HEK293T (cell line): Measurements from ENCODE around the gene ACIN1.
"Not testable (repeated sequence)": the region's sequence is repeated elsewhere in the genome, so short reads cannot be mapped to it uniquely, and the experiment has no call there.

Experiments used
- CTCF ChIA-PET: fragments of 350-600 bp; formaldehyde crosslinking; extraction: SDS; loops from one replicate; lab custom pipeline; 2021; ENCODE audit warnings: antibody characterized with exemption, inconsistent platforms; lab: Yijun Ruan, JAX
- POLR2A ChIA-PET: fragments of 350-600 bp; formaldehyde crosslinking; extraction: SDS; loops from one replicate; lab custom pipeline; 2020; ENCODE audit warnings: antibody characterized with exemption, inconsistent platforms; lab: Yijun Ruan, JAX
- DNase-seq: peaks from one replicate; pipeline ENCODE4 v3.0.0; 2012; ENCODE audit warnings: mixed read lengths; ENCODE audit errors: extremely low spot score
- ARNT ChIP-seq: fragments of 450-650 bp; IDR thresholded peaks from 2 replicates; pipeline ENCODE4 v1.6.1; 2017; ENCODE audit warnings: mild to moderate bottlenecking
- BHLHE40 ChIP-seq: fragments of 450-650 bp; IDR thresholded peaks from 2 replicates; pipeline ENCODE4 v1.6.1; 2016; ENCODE audit warnings: mild to moderate bottlenecking, moderate library complexity, borderline replicate concordance
- CTBP1 ChIP-seq: fragments of 450-650 bp; IDR thresholded peaks from 2 replicates; pipeline ENCODE4 v1.6.1; 2016; ENCODE audit warnings: borderline replicate concordance
- ELF4 ChIP-seq: fragments of 450-650 bp; IDR thresholded peaks from 2 replicates; pipeline ENCODE4 v1.6.1; 2017; ENCODE audit warnings: antibody characterized with exemption
- FOXA1 ChIP-seq: fragments of 450-650 bp; IDR thresholded peaks from 2 replicates; pipeline ENCODE4 v1.6.1; 2016; ENCODE audit warnings: mild to moderate bottlenecking
- FOXK2 ChIP-seq: fragments of 450-650 bp; IDR thresholded peaks from 2 replicates; pipeline ENCODE4 v1.6.1; 2016; ENCODE audit warnings: mild to moderate bottlenecking
- FOXM1 ChIP-seq: fragments of 450-650 bp; IDR thresholded peaks from 2 replicates; pipeline ENCODE4 v1.6.1; 2017; ENCODE audit warnings: mild to moderate bottlenecking, borderline replicate concordance
- HDGF ChIP-seq: fragments of 450-650 bp; IDR thresholded peaks from 2 replicates; pipeline ENCODE4 v1.6.1; 2017; ENCODE audit warnings: antibody characterized with exemption, borderline replicate concordance
- L3MBTL2 ChIP-seq: fragments of 450-650 bp; conservative IDR thresholded peaks from 2 replicates; pipeline ENCODE4 v1.6.1; 2016; ENCODE audit warnings: mild to moderate bottlenecking
- LEF1 ChIP-seq: fragments of 450-650 bp; IDR thresholded peaks from 2 replicates; pipeline ENCODE4 v1.6.1; 2017; ENCODE audit warnings: mild to moderate bottlenecking, borderline replicate concordance
- NFRKB ChIP-seq: fragments of 450-650 bp; IDR thresholded peaks from 2 replicates; pipeline ENCODE4 v1.6.1; 2016; ENCODE audit warnings: mild to moderate bottlenecking, moderate library complexity
- SP1 ChIP-seq: fragments of 450-650 bp; IDR thresholded peaks from 2 replicates; pipeline ENCODE4 v1.6.1; 2017
- SUZ12 ChIP-seq: fragments of 450-650 bp; IDR thresholded peaks from 2 replicates; pipeline ENCODE4 v1.6.1; 2016; ENCODE audit warnings: mild to moderate bottlenecking
- TARDBP ChIP-seq: fragments of 450-650 bp; IDR thresholded peaks from 2 replicates; pipeline ENCODE4 v1.6.1; 2016
- ZNF384 ChIP-seq: fragments of 450-650 bp; IDR thresholded peaks from 2 replicates; pipeline ENCODE4 v1.6.1; 2016
- TF ChIP-seq, protein P1 (sequence below): fragments of 450-650 bp; IDR thresholded peaks from 2 replicates; pipeline ENCODE4 v1.6.1; 2016

ACIN1 gene

DNA sequence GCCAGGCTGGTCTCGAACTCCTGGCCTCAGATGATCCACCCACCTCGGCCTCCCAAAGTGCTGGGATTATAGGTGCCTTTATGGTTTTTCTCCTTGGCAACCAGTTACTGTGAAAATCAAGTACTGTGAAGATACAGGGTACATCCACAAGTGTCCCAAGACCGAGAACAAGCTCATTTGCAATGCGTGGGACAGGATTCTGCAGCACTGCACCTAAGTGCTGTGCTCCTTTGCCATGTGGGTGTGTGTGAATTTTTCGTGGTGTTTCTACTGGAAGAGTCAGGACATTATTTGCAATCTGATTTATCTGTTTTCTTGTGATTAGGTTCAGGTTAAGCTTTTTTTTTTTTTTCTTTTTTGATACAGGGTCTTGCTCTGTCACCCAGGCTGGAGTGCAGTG, 77.8 kb downstream of the ACIN1 start:
- POLR2A ChIA-PET, result interaction anchor here (1.0 to 2.5 kb wide), 2 partner anchors 10 to 20 kb away, joined by 3 to 21 read pairs; no protein-coding TSS in a partner anchor
- CTCF ChIA-PET, result interaction anchor here (0.6 to 2.9 kb wide), 3 partner anchors 10 to 52 kb away, joined by 3 to 10 read pairs (median 8); no protein-coding TSS in a partner anchor
- DNase-seq, result no peak
- TF ChIP-seq L3MBTL2 (no peak), HDGF (no peak), BHLHE40 (no peak), NFRKB (no peak), LEF1 (no peak), ARNT (no peak), SP1 (no peak), ELF4 (no peak), CTBP1 (no peak), TARDBP (no peak), SUZ12 (no peak), ZNF384 (no peak), FOXK2 (no peak), FOXA1 (no peak), FOXM1 (no peak)
- TF ChIP-seq, protein P1, sequence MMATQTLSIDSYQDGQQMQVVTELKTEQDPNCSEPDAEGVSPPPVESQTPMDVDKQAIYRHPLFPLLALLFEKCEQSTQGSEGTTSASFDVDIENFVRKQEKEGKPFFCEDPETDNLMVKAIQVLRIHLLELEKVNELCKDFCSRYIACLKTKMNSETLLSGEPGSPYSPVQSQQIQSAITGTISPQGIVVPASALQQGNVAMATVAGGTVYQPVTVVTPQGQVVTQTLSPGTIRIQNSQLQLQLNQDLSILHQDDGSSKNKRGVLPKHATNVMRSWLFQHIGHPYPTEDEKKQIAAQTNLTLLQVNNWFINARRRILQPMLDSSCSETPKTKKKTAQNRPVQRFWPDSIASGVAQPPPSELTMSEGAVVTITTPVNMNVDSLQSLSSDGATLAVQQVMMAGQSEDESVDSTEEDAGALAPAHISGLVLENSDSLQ, result no peak

DNA sequence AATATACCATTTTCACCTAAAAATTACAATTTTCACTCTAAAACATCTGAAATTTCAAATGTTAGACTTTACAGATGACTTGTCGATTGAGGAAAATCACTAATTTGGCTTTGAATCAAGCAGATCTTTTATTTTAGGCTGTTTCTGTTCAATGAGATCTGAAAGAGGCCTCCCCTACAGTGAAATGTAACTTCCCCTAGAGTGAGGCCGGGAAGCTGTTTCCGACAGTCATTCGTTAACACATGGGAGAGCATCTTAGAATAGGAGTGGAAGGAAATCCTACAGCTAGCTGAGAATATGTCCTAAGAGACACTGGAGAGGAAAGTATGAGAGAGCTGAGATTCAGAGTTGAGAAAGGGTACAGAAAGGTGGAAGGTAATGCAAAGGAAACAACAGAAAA, 79.3 kb downstream of the ACIN1 start:
- TF ChIP-seq, protein P1, result no peak
- TF ChIP-seq ARNT, result no peak
- TF ChIP-seq LEF1, result no peak
- TF ChIP-seq BHLHE40, result no peak
- TF ChIP-seq TARDBP, result no peak
- TF ChIP-seq FOXK2, result no peak
- no peak for TF ChIP-seq ZNF384
- no peak for TF ChIP-seq SUZ12
- no peak for TF ChIP-seq NFRKB
- no peak for TF ChIP-seq FOXM1
- TF ChIP-seq FOXA1, result no peak
- no peak for TF ChIP-seq SP1
- ChIA-PET POLR2A (interaction anchor here (1.1 to 1.4 kb wide), 2 partner anchors 8 to 10 kb away, joined by 4 to 5 read pairs; no protein-coding TSS in a partner anchor), CTCF (interaction anchor here (2.9 kb wide), 1 partner anchor 9 kb away, joined by 8 read pairs; no protein-coding TSS in a partner anchor)
- no peak for DNase-seq

DNA sequence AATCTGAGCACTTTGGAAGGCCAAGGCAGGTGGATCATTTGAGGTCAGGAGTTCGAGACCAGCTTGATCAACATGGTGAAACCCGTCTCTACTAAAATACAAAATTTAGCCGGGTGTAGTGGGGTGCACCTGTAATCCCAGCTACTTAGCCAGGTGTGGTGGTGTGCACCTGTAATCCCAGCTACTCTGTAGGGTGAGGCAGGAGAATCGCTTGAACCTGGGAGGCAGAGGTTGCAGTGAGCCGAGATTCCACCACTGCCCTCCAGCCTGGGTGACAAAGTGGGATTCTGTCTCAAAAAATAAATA, 81.2 kb downstream of the ACIN1 start:
- CTCF ChIA-PET, DNase-seq: not testable (repeated sequence)
- POLR2A ChIA-PET, result interaction anchor here (0.7 to 1.8 kb wide), 4 partner anchors 11 to 81 kb away, joined by 3 to 5 read pairs (median 3); partner anchors contain the start of genes ACIN1 and AJUBA

DNA sequence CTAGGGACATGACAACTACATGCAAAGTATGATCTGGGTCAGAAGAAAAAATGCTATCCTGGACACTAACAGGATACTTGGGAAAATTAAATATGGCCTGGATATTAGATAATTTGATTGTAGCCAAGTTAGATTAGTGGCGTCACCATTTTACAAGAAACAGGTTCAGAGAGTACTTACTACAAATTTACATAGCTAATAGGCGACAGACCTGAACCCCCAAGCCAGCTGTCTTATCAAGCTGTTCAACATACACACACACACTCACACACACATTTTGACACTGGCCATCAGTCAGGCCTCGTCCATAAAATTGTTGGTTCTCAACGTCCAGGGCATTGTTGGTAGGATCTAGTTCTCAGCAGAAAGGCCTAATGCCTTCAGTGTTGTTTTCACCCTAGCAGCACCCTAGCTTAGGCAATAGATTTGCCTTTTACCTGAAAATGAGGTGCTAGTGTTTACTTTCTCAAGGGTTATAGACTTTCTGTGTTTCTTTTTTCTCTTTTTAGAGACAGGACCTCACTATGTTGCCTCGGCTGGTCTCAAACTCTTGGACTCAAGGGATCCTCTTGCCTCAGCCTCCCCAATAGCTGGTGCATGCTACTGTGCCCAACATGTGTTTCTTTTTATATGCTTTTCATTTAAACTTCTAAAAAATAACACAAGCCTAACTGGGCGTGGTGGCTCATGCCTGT, 81.7 kb downstream of the ACIN1 start:
- TF ChIP-seq ELF4 (no peak), FOXM1 (no peak), NFRKB (no peak), ZNF384 (no peak), SUZ12 (no peak), FOXK2 (no peak), LEF1 (no peak), ARNT (no peak), SP1 (no peak), HDGF (no peak), L3MBTL2 (no peak), CTBP1 (no peak), BHLHE40 (no peak), FOXA1 (no peak), TARDBP (no peak)
- TF ChIP-seq, protein P1, result no peak
- POLR2A ChIA-PET, result interaction anchor here (0.7 to 1.8 kb wide), 3 partner anchors 11 to 81 kb away, joined by 3 to 5 read pairs (median 3); partner anchors contain the start of gene ACIN1
- CTCF ChIA-PET, result no interaction called here

DNA sequence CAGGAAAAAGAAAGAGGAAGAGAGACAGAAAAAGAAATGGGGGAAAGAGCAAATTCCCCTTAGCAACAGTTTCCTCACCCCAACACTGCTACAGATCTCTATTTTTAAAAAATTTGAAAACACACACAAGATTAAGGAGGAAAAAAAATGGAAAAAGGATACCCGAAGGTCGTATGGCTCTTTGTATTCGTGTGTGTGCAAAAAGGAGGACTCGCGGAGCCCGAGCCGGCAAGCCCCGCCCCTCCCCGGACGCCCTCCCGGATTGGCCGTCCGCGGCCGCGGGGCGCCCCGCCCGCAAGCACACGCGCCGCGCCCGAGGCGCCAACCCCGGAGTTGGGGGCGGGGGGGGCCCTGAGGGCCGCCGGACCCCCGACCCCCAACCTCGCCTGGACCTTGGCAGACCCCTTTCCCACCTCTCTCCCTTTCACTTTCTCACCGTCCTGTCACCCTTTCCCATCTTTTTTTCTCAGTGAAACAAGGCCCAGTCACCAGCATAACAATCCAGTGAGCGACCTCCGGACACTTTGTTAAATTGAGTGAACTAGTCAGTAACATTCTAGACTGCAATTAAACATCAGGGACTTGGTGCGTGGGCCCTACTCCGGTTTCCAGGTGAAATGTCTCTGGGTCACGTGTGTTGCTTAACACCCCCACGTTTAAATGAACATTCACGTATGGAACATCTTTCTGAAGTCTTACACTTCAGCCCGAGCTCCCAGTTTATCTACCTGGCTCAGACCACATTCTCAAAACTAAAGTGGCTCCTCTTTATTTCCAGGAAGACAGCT, 84.8 kb downstream of the ACIN1 start, which contains the start of gene C14orf93:
C14orf93 (minus strand) TSS at position 205 of the 788 bp plus-strand sequence. CDS start 11,120 bp downstream, outside the sequence.
- DNase-seq, result peak; percentile 83
- POLR2A ChIA-PET, result interaction anchor here (0.7 to 1.0 kb wide), 2 partner anchors 48 to 209 kb away, joined by 3 to 4 read pairs; no protein-coding TSS in a partner anchor
- TF ChIP-seq ARNT (no peak), L3MBTL2 (peak; percentile 51), ELF4 (0 out of 2 replicates have a peak, but pooled peaks have one; percentile 32), ZNF384 (no peak; the same call in none of the 2 replicates), FOXM1 (peak; percentile 75; the same call in 1 of the 2 replicates), CTBP1 (0 out of 2 replicates have a peak, but pooled peaks have one; percentile 6), LEF1 (no peak)
- CTCF ChIA-PET, result interaction anchor here (0.9 to 2.3 kb wide), 2 partner anchors 24 to 48 kb away, joined by 3 to 8 read pairs; partner anchors contain the start of gene CDH24

More for the DNA sequence above, 81.7 kb downstream of the ACIN1 start:
- DNase-seq, result no peak
